Measurements from ENCODE around the gene STARD10.

- TF ChIP-seq CTCF (IDR thresholded peaks at IDR 0.05; ENCODE audit: extremely low read depth in 1 of 2, insufficient read depth in 1 of 2, low read depth in 1 of 2, low read length in 2 of 2) = no peak
- no peak for TF ChIP-seq POLR2A (IDR thresholded peaks at IDR 0.05; ENCODE audit: low read depth, low read length)
- no peak for TF ChIP-seq POLR2AphosphoS5 (IDR thresholded peaks at IDR 0.05; ENCODE audit: insufficient read depth, low read depth, low read length)
- TF ChIP-seq EZH2 (IDR thresholded peaks at IDR 0.05; ENCODE audit: borderline replicate concordance, low read depth, low read length, severe bottlenecking) = no peak
- no peak for TF ChIP-seq MAX (IDR thresholded peaks at IDR 0.05; ENCODE audit: insufficient read depth, insufficient read length)
- TF ChIP-seq JUN (IDR thresholded peaks at IDR 0.05; ENCODE audit: borderline replicate concordance, insufficient read depth, insufficient read length, low read depth) = no peak
- TF ChIP-seq MYC (IDR thresholded peaks at IDR 0.05; ENCODE audit: low read depth, low read length) = no peak
- TF ChIP-seq GATA2 (IDR thresholded peaks at IDR 0.05; ENCODE audit: insufficient read depth, insufficient read length, low read depth, low read length) = no peak
- TF ChIP-seq FOS (IDR thresholded peaks at IDR 0.05; ENCODE audit: borderline replicate concordance, insufficient read depth, low read length) = no peak
Observed at GRCh38 chr11:72771507-72771906, 22.3 kb downstream of the STARD10 start.
